ENCODE results near the gene DNAH7. TPM values are rescaled to one million over a fixed set of nuclear protein-coding genes. Genes with fewer than 3 reads are reported as not detected.

The DNAH7 gene
- total RNA-seq, 1 donor from 2014 or later, result 0.32 TPM

DNA sequence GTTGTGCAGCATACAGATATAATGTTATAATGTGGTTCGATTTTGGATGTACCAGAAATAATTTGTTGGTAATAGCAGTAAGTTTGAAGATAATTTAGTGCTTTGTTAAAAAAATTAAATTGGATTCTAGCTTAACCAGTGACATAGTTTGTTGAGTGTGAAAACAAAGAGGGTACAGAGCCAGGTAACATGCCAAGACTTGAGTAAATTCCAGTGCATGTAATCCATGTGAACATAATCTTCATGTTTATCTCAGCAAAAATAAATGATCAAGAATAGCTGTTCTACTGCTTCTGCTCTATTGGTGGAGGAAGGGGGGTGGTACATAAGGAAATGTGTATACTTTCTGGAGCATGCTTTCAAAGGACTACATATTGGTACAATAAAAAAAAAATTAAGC, 165.8 kb downstream of the DNAH7 start:
- intact Hi-C loops (cut with DNase I), result no loop called here
- no peak for DNase-seq (ENCODE audit: low spot score)

GRCh38 chr2:195899226-195899625, 169.4 kb downstream of the DNAH7 start:
- intact Hi-C loops (cut with DNase I), result no loop called here
- no peak for DNase-seq (ENCODE audit: low spot score)

GRCh38 chr2:195898505-195899191, 170.0 kb downstream of the DNAH7 start:
- peak; percentile 79 for DNase-seq (ENCODE audit: low spot score)
- intact Hi-C loops (cut with DNase I), result no loop called here

DNA sequence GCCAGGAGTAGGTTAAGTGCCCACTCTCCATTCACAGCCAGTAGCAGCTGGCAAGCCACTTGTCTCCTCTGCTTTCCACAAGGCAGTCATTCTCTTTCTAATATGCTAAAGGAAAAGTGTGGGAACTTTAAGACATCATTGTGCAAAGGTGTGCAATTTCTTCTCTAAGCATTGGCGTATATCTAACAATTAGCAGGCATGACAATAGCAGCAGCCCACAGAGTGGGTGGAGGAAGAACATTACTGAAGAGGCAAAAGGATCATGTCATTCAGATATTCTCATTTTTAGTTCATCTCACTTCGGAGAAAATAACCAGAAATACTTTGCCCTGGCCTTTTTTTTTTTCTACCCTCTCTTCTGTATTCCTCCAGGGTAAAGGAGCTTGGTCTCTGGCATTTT, 177.6 kb downstream of the DNAH7 start:
- no peak for DNase-seq (ENCODE audit: low spot score)
- intact Hi-C loops (cut with DNase I), result no loop called here

- intact Hi-C loops (cut with DNase I), result no loop called here
- DNase-seq (ENCODE audit: low spot score), result no peak
These were observed 189.5 kb downstream of the DNAH7 start for GRCh38 chr2:195879153-195879552.

- no peak for DNase-seq (ENCODE audit: low spot score)
- intact Hi-C loops (cut with DNase I), result no loop called here
These were observed 197.3 kb downstream of the DNAH7 start for GRCh38 chr2:195871326-195871725.

GRCh38 chr2:195864316-195864715, 204.3 kb downstream of the DNAH7 start:
- intact Hi-C loops (cut with DNase I), result no loop called here
- no peak for DNase-seq (ENCODE audit: low spot score)

DNA sequence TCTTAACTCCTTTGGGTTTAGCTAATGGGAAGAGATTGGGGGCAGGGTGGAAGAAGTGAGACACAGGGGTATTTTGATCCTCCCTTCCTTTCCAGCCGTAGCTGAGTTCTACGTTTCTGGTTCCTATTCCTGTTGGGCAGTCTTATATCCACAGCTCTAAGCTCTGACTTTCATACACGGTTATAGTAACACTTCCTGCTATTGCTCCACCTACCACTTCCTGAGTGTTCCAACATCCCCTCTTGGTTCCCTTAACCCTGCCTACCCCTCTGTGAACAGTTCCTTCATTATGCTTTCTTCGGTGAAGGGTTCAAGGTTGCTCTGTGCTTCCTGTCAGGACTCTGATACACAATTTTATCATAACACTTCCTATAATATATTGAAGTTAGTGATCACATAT, 205.1 kb downstream of the DNAH7 start:
- intact Hi-C loops (cut with DNase I), result no loop called here

GRCh38 chr2:195863121-195863520, 205.5 kb downstream of the DNAH7 start:
- no peak for DNase-seq (ENCODE audit: low spot score)

More for the DNA sequence above, 205.1 kb downstream of the DNAH7 start:
- no peak for DNase-seq (ENCODE audit: low spot score)

DNA sequence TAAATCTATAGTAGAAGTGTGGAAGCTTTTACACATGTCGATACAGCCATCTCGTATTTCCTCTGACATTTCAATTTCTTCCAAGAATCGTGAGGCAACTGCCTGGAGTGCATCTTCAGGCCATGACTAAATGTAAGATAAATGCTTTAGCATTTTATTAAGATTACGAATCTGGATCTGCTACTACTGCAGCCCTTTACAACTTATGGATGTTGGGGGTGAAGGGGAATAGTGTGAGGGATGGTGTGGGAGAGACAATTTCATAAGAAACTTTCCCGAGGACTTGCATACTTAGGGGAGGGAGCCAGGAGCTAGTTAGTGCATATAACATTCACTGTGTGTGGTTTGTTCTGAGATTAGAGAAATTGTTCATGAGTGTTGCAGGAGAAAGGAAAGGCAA, 206.8 kb downstream of the DNAH7 start:
- intact Hi-C loops (cut with DNase I), result no loop called here

More at GRCh38 chr2:195863121-195863520, 205.5 kb downstream of the DNAH7 start:
- intact Hi-C loops (cut with DNase I), result no loop called here

DNA sequence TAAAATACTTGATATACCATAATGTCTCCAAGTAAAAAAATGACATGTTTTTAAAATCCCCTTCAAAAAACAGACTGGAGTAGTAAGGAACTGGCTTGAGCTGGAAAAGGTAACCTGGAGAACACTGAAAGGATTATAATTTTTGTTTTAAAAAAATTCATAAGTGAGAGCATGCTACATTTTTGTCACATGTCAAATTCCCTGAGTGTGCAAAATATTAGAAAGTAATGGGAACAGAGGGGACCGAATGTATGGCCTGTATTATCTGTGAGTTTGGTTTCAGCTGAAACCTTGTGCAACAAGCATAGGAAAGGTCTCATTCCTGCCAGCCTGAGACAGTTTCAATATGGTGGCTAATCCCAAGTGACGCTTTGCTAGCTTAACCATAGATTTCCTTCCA, 209.1 kb downstream of the DNAH7 start:
- DNase-seq (ENCODE audit: low spot score), result no peak
- intact Hi-C loops (cut with DNase I), result no loop called here

More for the DNA sequence above, 206.8 kb downstream of the DNAH7 start:
- DNase-seq (ENCODE audit: low spot score), result no peak

DNA sequence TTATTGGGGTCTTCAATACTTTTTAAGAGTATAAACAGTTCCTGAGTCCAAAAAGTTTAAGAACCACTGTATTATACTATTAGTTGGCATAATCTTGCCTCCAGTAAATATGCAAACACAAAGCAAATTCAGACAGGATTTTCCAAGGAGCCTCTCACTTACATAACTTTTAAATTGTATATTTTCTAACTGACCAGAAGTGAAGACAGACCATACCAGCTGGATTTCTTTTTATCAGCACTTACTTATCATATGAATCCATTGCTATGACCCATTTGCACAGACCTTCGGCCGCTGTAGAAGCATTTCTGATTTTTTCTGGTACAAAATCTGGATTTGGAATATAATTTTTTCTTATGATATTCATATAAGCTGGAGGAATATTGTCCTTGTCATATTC, 211.5 kb downstream of the DNAH7 start:
- intact Hi-C loops (cut with DNase I), result no loop called here
- DNase-seq (ENCODE audit: low spot score), result no peak

GRCh38 chr2:195850764-195851163, 217.9 kb downstream of the DNAH7 start:
- intact Hi-C loops (cut with DNase I), result no loop called here

DNA sequence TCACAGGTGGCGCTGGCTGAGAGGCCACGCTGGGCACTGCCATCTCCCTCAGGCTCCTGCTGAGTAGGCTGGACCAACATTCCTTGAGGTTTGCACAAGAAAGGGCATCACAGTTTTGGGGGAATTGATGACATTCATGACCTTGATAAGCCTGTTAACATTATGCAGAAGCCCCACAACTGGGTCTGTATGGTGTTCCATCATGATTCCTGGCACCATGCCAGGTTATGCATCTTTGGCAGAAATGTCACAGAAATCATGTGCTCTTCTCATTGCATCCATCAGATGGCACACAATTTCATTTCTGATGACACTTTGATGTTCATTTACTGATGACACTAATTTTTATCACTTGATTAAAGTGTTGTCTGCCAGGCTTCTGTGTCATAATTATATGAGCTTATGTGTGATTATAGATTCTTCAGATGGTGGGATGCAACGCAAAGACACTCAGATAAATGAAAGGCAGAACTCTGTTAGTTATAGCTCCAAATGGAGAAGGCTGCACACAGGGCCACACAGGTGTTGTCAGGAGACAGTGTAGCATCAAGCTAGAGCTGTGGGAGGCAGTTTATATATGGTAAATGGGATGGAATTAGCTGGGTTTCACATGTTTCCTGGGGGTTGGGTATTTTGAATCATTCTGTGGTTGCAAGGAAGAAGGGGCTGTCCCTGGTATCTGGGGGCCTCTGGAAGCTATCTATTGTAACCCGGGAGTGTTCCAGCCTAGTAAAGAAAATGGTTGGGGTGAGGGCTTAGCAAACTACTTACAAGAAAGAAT, 220.3 kb downstream of the DNAH7 start:
- no peak for DNase-seq (ENCODE audit: low spot score)
- intact Hi-C loops (cut with DNase I), result no loop called here

More at GRCh38 chr2:195850764-195851163, 217.9 kb downstream of the DNAH7 start:
- no peak for DNase-seq (ENCODE audit: low spot score)

DNA sequence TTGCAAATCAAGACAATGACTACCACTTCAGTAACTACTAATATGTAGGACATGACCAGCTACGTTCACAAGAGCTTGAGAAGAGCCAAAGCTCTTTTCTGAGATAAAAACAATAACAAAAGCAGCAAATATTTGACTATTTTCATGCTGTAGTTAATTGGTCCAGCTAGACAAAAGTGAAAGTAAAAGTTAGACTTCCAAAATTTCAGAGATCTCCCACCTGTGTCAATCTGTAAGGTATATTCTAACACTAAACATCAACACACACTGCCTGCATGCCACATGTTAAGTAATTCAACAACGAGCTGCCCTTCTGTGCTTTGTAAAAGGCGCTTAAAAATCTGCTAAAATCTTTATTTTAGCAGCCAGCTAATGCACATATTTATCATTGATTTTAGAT, 225.7 kb downstream of the DNAH7 start:
- intact Hi-C loops (cut with DNase I), result no loop called here
- DNase-seq (ENCODE audit: low spot score), result no peak

GRCh38 chr2:195838002-195838401, 230.6 kb downstream of the DNAH7 start:
- intact Hi-C loops (cut with DNase I), result no loop called here
- no peak for DNase-seq (ENCODE audit: low spot score)

- intact Hi-C loops (cut with DNase I), result no loop called here
These were observed 232.6 kb downstream of the DNAH7 start for GRCh38 chr2:195836002-195836401.

GRCh38 chr2:195834836-195835235, 233.8 kb downstream of the DNAH7 start:
- DNase-seq (ENCODE audit: low spot score), result no peak
- intact Hi-C loops (cut with DNase I), result no loop called here

More at GRCh38 chr2:195836002-195836401, 232.6 kb downstream of the DNAH7 start:
- no peak for DNase-seq (ENCODE audit: low spot score)

GRCh38 chr2:195830968-195831950, 237.4 kb downstream of the DNAH7 start:
- no peak for DNase-seq (ENCODE audit: low spot score)
- intact Hi-C loops (cut with DNase I), result no loop called here

- DNase-seq (ENCODE audit: low spot score), result no peak
- intact Hi-C loops (cut with DNase I), result no loop called here
These were observed 244.2 kb downstream of the DNAH7 start for GRCh38 chr2:195824478-195824877.

Measured in cardiac septum (tissue), 1 donor.